HG03520 (cell line): Measurements from ENCODE around the gene FLNB.

Source experiments
- ATAC-seq: cut with Tn5 transposase; IDR thresholded peaks from one replicate; pipeline ENCODE4 v1.9.1; 2021; ENCODE audit warnings: mild to moderate bottlenecking, moderate library complexity; ENCODE audit not compliant: unreplicated experiment

The FLNB gene

DNA sequence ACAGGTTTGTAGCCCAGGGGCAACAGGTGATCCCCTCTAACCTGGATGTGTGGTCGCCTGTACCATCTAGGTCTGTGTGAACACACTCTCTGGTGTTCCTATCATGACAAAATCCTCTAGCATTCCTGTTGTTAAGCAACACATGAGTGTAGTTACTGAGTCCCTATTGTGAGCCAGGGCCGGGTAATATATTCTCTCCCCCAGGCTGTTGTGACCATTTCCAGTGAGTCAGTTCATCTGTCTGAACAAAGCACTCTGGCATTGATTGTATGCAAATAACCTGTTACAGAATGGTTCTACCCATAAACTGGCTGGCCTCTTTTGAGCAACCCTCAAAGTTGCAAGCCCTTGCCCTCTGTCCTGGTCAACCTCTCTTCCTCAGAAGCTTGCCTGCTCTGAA, 2.6 kb upstream of the FLNB start:
- no peak for ATAC-seq

DNA sequence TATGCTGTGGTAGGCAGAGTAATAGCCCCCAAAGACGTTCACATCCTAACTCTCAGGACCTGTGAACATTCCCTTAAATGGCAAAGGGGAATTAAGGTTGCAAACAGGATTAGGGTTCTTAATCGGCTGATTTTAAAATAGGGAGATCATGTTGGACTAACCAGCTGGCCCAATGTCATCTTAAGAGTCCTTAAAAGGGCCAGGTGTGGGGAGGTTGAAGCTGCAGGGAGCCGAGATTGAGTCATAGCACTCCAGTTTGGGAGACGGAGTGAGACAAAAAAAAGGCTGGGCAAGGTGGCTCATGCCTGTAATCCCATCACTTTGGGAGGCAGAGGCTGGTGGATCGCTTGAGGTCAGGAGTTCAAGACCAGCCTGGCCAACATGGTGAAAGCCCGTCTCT, 1.6 kb upstream of the FLNB start:
- no peak for ATAC-seq

GRCh38 chr3:58009026-58009748, 965 bp downstream of the FLNB start:
- ATAC-seq = peak; percentile 22

- ATAC-seq = no peak
Observed at GRCh38 chr3:58009749-58010535, 1.7 kb downstream of the FLNB start.

- ATAC-seq = no peak
Observed at GRCh38 chr3:58010562-58010961, 2.3 kb downstream of the FLNB start.

- ATAC-seq = no peak
Observed at GRCh38 chr3:58011580-58011979, 3.4 kb downstream of the FLNB start.

DNA sequence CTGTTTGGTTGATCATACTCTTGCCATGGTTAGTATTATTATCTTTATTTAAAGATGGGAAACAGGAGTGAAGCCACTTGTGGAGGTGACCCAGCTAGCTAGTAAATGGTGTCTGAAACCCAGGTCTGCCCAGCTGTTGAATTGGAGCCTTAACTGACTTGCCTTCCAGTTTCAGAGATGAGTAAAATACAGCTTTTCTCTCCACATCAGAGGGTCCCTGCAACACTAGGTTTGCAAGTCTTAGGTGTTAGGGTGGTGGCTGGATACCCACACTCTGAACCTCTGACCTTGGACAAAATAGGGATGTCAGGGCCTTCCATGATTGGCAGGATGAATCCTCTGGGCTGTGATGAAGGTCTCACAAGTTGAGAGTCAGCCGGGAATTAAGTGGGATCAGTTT, 4.1 kb downstream of the FLNB start:
- no peak for ATAC-seq

DNA sequence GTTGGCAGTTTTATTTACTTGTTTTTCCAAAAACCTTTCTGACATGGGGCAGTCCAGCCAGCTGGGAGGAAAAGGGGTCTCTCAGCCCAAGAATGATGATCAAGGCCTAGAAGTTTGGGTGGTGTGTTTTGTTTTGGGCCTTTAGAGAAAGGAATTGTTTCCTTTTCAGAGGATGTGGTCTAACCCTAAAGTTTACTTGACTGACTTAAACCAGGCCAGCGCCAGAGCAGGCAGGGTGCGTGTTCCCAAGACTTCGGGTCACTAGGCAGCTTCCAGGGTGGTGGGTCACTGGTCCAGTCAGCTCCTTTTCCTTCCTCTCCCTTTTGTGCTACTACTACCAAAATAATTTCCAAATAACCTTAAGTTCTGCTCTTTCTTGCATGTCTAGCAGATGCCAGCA, 4.9 kb downstream of the FLNB start:
- no peak for ATAC-seq

DNA sequence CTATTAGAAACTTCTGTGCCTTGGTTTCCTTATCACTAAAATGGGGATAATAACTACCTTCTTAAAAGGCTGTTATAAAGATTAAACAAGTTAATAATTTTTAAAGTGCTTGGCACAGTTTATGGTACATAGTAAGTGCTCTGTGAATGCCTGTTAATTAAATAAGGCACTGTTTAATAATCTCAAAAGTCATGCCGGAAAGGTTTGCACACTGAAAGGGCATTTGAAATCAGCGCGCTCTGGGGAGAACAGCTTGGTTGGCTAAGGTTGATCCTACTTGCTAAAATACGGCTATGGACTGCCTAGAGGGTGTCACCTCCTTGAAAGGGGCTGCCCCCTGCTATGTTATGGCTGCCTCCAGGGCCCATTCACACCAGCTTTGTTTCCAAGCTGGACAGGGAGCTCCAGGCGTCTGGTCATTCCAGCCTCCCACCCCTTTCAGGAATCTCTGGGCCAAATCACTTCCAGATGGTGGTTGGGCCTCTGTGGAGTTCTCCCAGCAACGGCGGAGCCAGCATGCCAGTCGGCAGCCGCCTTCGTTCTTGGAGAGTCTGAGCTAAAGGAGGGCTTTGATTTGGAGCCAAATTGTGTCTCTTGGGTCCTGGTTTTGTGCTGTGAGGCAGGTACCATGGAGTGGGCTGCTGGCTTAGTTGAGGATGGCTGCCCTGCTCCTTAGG, 5.9 kb downstream of the FLNB start:
- ATAC-seq = no peak

DNA sequence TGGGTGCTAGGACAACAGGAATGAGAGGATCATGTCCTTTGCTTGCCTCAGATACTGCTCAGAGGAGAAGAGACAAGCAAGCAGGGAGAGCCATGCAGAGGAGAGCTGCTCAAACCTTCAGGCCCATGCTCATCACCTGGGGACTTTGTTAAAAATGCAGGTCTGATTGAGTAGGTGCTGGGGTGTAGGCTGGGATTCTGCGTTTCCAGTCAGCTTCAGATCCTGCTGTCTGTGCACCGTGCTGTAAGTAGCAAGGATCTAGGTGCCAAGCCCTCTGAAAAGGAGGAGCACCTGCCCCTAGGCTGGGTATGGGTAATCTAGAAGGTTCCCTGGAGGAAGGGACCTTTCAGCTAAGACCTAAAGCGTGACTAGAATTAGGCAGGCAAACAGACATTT, 7.3 kb downstream of the FLNB start:
- ATAC-seq = no peak

GRCh38 chr3:58016710-58017109, 8.5 kb downstream of the FLNB start:
- no peak for ATAC-seq

- ATAC-seq = no peak
Observed at GRCh38 chr3:58018892-58019742, 10.9 kb downstream of the FLNB start.

DNA sequence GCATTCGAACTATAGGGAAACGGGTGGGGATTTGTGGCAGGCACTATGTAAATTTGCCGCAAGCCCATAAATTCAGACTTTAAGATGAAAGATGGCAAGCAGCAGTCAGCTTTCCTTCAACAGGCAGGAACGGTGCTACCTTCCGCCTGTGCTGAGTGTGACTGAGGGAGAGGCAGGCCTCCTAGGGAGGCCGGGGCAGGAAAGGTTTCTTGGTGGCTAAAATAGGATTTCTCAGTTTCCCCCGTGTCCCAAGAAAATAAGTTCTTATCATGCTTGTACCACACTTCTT, 12.5 kb downstream of the FLNB start:
- ATAC-seq = no peak

DNA sequence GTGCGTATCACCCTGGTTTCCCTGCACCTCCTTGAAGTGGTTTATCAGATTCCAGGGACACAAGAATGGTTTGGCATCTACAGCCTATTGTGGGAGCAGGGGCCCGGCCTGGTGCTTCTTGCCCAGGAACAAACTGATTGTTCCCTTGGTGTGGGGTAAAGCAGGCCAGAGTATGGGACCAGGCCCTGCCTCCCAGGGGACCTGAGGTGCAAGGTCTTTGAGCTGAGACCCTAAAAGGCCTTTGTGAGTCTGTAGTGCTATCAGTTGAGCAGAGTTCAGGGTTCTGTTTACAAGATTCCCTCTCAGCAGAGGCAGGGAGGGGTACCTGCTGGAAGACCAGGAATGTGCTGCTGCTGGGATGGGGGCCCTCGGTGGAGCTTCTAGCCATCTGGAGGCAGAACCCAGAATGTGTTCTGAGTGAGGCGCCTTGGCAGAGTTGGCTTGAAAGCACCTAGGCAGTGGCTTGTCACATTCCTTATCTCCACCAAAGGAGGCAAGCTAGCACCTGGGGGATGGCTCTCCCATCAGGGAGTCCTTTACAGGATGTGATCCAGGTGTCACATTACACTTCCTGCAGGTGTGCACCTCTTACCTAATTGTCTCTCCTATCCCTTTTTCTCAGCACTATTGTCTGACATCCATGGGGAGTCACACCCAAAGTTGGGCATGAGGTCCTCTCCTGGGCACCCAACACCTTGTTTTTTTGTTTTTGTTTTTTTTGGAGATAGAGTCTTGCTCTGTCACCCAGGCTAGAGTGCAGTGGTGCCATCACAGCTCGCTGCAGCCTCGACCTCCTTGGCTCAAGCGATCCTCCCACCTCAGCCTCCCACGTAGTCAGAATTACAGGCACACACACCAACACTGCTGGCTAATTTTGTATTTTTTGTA, 13.1 kb downstream of the FLNB start:
- no peak for ATAC-seq

GRCh38 chr3:58021962-58022361, 13.7 kb downstream of the FLNB start:
- no peak for ATAC-seq

GRCh38 chr3:58022490-58022889, 14.3 kb downstream of the FLNB start:
- ATAC-seq = no peak

DNA sequence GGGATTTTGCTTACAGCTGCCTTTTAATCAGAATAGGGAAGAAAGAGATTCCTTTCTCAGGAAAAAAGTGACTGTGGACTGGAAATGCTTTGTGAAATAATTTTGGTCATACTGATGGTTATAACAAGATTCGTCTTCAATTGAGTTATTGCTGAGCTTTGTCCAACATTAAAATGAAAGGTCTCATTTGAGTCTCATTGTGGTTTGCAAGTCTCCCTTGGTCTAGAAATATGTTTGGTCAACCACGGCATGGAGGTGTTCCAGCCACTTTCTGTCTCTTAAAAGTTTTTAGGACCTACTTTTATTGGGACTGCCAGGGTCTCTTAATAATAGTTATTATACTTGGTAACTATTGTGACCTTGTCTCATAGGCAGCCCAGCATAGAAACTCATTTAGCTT, 15.3 kb downstream of the FLNB start:
- no peak for ATAC-seq

DNA sequence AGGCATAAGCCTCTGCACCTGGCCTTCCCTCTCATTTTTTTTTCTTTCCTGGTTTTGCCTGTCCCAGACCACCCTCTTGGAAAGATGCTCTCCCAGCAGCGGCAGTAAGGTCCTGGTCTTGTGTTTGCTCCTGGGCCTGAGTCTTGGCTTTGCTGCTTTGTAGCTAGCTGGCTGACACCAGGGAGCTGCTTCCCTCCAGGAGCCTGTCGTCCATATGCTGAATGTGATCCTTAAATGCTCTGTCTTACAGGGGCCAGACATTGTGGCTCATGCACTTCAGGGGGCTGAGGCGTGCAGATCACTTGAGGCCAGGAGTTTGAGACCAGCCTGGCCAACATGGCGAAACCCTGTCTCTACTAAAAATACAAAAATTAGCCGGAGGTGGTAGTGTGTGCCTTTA, 17.2 kb downstream of the FLNB start:
- ATAC-seq = no peak

- no peak for ATAC-seq
Observed at GRCh38 chr3:58025837-58026569, 17.8 kb downstream of the FLNB start.

- no peak for ATAC-seq
Observed at GRCh38 chr3:58026598-58026997, 18.4 kb downstream of the FLNB start.
